Muscle of back (tissue), 11 donors: ENCODE results near the gene GLP1R. TPM values are rescaled to one million over a fixed set of nuclear protein-coding genes. Genes with fewer than 3 reads are reported as not detected.

Source experiments
- DNase-seq, 3 donors: peaks; one replicate each; pipeline versions ENCODE4 v3.0.0 to v3.0.0-alpha.2; 2013
- polyA plus RNA-seq, 10 donors: library from polyadenylated mRNA; unstranded; fragments of 120-200 nt; gene quantifications; one replicate each; pipeline ENCODE4 v1.2.1, GENCODE V29; 2013; ENCODE audit not compliant: insufficient read length in 10 of 10

Gene GLP1R
- polyA plus RNA-seq, 10 donors: 0.08 to 0.13 (median 0.09) TPM; not detected in 6

DNA sequence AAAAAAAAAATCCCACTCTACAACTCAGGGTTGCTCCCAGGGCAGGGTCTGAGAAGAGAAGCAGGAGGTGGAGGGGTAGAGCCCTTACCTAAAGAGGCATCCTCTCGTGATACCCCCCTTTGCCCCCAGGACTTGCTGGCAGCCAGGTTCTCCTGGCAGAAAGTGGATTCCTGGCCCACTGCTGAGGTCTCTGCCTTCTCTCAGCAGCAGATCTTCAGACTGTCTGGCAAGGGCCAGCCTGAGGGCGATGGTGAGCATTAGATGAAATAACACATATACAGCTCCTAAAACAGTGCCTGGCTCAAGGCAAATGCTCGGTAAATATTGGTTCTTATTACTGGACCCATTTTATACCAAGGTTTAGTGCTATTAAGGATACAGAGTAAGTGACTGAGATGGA is 4.8 kb upstream of the GLP1R start:
- no peak for DNase-seq

DNA sequence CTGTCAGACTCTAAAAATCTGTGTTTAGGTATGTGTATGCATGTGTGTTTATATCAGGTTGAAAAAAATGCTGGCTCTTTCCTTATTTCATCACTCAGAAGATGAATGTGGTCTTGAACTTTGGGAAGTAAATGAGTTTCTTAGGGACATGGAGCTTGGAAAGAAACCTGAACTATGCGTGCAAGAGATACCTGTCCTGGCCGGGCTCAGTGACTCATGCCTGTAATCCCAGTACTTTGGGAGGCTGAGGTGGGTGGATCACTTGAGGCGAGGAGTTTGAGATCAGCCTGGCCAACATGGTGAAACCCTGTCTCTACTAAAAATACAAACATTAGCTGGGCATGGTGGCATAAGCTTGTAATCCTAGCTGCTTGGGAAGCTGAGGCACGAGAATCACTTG is 4.4 kb upstream of the GLP1R start:
- no peak for DNase-seq

DNA sequence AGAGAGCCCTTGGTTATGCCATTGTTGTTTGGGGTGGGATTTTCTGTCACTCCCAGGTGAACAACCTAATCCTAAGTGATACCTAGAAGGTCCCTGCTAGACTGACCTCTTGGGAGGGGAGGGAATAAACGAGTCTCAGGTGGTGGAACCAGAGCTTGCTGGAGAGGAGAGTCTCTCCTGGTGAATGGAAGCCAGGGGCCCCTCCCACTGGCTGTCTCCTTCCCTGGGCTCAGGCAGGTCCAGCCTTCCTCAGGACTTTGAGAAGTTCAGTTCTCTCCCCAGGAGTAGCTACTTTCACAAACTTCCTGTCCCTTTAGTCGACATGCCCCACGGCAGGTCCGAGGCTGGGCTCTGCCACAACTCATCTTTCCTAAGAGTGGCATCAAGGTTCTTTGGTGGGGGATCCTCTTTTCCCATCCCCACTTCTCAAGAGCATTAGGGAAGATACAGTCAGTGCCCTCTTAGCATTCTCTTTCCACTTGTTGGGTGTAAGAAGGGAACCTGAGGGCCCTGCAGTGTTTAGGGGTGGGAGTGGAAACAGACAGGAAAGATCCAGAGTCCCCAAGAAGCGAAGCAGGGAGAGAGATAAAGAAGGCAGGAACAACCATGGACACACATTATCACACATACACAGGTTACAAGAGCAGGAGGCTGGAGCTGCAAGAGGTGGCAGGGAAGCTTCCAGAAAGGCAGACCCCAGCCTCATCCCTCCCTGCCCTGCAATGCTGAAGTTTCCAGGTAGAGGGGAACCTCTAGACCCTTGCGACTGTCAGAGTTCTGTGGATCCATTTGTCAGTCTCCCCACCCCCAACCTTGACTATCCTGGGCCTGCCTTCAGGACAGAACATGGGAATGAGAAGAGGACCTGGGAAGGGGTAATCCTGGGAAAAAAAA is 900 bp upstream of the GLP1R start:
- no peak for DNase-seq

DNA sequence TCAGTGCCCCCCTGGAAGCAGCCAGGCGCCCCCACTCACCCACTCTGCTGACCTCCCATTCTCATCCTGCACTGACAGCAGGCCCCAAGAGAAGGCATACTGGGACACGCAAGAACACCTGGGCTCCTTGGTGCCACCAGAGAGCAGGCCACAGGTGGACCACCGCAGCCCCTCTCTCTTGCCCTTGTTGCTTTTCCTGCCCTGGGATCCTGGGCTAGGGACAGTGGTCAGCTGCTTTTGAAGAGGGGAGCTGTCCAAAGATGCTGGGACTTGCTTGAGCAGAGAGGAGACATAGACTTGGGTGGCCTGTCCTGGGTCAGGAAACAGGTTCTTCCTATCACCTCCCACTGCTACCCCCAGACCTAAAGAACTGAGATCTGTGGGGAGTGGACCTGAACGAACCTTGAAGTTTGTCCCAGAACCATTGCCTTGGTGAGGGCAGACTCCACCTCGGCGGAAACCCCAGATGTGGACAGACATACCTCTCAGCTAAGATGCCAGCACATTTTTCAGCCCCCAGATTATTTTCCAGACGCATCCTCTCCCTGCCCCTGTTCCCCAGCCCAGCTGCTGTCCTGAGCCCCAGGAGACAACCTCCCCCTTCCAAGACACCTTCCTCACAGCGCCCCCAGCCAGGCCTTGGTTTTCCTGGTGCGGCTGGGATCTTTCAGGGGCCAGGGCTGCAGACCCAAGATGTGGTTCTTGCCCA is 1.1 kb downstream of the GLP1R start:
- no peak for DNase-seq

DNA sequence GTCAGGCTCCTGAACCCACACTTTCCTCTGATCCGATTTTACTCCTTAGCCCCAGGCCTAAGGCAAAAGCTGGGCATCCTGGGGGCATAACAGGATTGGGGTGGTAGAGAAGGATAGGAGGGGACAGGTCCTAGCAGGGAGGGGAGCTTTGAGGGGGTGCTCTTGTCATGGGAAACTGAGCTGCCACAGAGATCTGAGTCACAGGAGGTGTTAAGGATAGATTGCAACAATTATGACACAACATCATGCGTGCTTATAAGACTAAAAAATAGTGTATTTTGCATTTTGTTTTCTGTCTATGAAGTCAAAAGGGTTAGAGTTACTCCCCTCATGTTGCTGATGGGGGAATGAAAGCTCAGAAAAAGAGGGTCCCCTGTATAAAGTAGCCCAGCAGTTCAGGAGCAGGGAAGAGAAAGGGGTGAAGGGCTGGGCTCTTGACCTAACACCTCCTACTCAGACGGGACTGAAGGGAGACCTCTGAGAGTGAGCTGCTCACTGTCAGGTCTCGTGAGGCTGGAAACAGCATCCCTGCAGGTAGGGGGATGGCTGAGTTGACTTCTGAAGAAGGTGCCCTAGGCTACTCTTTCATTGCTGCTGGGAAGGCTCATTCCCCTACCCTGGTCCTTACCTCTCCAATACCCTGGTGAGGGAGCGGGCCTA is 2.0 kb downstream of the GLP1R start:
- no peak for DNase-seq

DNA sequence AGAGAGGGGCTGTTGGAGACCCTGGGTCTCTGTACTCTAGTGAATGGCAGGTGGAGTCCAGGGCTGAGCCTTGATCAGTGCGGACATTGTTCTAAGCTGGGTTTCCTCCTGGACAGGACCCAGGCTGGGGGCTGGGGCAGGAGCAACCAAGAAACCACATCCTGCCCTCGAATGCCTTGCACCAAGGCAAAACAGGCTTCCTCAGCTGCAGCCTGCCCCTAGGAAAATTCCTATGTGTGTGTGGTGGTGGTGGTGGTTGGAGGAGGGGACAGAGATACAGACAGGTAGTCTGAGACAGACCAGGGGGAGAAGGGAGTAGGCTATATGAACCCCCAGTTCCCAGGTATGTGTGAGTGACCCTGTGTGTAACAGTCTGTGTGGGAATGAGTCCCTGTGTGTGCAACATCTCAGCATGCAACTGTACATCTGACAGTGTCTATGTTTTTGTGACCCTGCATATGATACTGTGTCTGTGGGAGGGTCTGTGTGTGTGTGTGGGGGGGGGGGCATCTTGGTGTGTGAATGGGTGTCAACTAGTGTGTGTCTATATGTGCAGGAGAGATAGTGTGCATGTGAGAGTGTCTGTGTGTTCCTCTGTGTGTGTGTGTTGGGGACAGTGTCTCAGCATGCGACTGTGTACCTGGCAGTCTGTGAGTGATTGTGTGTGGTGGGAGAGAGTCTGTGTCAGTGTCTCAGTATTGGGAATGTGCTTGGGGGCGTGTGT is 3.0 kb downstream of the GLP1R start:
- no peak for DNase-seq

DNA sequence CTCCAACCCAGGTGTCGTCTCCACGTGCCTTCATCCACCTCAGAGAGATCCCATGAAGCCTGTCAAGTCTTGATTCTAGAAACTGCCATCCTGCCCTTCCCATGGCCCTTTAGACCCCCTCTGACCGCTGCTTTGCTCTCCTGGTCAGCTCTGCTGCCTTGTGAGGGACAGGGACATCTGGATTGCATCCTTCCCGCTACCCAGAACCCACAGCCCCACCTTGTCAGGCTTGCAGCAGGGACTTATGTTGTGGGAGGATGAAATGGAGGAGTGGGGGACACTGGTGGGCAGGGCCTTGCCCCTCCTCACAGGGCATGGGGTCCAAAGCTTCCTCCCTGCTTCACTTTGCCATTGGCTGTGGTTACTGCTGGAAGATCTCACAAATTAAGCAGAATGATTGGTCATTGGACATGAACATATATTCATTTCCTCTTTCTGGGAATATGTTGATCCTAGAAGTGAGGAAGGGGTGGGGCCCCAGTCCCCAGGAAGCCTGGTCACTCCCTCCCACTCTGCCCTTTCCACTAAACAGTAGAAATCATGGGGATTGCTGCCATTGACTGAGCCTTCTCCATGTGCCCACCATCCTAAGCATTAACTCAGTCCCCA is 4.5 kb downstream of the GLP1R start:
- DNase-seq: no peak

DNA sequence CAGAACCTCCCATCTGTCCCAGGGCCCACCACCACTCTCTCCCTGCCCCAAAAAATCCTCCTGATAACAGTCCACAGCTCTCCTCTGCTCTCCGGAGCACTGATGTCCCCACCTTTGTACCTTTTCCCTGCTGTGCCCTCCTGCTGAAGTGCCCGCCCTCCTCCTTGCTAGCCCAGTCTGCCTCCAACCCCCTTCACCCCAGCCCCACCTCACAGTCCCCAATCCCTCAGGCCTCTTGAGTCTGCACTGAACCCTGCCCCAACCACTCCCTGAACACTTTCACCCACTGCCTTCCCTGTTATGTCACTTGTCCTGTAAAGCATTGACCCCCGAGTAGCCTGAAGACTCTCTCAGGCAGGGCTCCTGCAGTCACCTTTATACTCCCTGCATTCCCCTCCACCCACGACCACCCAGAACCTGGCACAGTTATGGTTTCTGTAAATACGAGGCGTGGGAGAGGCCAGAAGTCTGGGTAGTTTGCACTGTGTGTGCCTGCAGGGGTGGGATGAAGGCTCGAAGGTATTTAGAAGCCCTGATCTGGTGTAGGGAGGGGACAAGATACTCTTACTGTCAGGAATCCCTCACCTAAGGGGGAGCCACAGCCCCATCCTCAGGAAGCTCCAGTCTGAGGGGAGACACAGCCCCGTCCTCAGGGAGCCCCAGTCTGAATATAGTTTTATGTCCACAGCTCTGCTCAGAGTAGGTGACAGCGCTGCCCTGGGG is 5.4 kb downstream of the GLP1R start:
- no peak for DNase-seq

DNA sequence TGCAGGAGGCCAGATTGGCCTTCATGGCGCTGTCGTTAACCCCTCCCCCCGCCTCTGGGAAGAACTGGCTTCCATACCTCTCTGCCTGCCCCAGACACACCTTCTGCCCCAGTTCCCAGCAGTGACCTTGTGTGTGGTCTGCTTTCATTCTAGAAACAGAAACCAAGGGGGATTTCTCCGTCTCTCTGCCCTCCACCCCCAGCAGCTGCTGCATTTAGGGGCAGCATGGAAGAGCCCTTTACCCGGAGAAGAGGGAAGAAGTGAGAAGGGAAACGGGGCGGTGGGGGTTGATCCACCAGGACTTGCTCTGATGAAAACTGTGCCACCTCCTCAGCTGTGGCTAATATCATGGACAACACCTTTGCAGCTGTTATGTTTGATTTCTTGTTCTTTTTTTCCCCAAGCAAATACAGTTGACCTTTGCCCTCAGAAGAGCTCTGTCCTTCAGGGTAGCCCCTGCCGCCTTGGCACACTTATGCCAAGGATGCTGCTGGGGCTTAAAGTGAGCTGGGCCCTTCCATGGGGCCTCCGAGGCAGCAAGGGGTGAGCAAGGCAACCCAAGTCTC is 6.1 kb downstream of the GLP1R start:
- DNase-seq: no peak

DNA sequence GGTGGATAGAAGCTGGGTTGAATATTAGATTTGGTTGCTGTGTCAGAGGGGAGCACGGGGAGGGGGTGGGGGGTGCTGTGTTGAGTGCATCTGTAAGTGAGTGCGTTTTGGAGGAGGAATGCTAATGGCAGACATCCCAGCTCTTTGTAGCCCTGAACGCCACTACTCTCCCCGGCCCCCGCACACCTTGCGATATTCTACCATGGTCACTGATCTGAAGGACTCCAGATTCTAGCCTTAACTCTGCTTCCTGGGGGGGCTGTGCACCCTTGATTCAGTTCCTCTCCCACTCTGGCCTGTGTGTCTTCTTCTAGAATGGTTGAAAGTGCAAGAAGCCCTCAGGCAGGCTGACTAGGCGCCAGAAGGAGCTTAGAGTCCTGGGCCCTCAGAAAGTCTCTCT is 7.1 kb downstream of the GLP1R start:
- DNase-seq: no peak

DNA sequence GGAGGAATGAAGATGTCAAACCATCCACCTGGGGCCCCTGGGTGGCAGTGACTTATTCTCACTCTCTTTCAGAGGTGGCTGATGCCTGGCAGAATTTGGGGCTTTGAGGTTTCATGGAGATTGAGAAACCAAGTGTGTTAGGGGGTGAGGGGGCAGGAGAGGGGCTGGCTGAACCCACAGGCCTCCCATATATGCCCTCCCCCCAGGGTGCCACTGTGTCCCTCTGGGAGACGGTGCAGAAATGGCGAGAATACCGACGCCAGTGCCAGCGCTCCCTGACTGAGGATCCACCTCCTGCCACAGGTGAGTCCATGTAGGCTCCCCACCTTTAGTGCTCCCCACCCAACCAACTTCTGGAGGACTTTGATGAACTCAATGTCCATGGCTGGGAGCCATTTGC is 7.6 kb downstream of the GLP1R start:
- DNase-seq: no peak

DNA sequence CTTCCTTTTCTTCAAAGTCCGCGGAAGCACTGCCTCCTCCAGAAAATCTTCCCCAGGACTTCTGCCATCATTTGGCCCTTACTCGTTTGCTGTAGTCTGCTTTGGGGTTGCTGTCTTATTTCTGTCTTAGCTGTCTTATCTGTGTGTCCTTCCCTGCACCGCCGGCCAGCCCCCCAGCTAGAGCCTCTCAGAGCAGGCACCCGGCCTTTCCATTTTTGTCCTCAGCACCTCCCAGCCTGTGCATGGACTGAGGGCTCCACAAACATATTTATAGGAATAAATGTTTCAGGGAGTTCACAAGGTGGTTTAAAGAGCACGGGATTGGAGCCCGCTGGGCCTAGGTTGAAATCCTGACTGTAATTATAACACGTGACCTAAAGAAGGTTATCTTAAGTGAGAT is 8.1 kb downstream of the GLP1R start:
- DNase-seq: no peak

DNA sequence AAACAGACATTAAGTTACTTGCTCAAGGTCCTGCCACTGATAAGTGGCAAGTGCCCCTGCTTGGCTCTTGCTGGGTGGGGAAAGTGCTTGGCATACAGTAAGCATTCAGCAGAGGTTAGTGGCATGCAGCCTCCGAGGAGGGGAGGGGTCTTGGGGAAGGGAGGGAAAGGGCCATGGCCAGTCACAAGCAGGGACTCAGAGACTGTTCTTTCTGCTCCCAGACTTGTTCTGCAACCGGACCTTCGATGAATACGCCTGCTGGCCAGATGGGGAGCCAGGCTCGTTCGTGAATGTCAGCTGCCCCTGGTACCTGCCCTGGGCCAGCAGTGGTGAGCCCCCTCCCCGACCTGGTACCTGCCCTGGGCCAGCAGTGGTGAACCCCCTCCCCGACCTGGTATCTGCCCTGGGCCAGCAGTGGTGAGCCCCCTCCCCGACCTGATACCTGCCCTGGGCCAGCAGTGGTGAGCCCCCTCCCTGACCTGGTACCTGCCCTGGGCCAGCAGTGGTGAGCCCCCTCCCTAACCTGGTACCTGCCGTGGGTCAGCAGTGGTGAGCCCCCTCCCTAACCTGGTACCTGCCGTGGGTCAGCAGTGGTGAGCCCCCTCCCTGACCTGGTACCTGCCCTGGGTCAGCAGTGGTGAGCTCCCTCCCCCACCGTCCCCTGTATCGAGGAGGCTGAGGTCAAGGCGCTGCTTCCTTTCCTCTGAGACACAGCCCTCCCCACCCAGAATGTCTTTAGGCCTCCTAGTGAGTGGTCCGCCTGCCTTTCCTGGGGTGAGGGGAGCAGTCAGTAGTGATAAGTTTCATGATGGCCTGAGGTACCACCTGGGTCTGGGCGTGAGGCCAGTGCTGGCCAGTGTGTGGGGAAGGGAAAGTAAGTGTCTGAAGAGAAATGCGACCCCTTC is 8.9 kb downstream of the GLP1R start:
- DNase-seq: no peak

DNA sequence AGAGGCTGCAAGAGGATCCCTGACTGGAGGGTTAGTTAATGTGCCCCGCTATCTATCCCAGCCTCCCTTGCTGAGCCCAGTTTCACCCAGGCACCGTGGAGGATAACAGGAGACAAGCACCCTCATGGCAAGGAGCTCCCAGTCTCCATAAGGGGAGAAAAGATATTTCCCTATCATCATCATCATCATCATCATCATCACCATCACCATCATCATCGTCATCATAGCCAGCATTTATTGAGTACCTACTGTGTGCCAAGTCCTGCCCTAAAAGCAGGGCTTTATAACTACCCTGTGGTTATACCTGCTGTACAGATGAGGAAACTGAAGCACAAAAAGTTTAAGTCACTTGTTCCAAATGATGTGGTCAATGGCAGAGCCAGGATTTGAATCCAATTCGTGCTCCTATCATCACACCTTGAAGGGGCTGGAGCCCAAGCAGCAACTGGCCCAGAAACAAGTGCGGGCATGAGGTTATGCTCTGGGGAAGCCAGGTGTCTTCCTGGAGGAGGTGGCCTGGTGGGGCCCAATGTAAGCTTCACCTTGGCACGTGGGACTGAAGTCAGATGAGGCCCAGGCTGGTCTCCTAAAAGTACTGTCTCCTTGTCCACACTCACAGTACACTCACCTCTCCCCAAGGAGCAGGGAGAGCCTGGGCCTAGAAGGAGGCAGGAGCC is 10.0 kb downstream of the GLP1R start:
- DNase-seq: no peak

DNA sequence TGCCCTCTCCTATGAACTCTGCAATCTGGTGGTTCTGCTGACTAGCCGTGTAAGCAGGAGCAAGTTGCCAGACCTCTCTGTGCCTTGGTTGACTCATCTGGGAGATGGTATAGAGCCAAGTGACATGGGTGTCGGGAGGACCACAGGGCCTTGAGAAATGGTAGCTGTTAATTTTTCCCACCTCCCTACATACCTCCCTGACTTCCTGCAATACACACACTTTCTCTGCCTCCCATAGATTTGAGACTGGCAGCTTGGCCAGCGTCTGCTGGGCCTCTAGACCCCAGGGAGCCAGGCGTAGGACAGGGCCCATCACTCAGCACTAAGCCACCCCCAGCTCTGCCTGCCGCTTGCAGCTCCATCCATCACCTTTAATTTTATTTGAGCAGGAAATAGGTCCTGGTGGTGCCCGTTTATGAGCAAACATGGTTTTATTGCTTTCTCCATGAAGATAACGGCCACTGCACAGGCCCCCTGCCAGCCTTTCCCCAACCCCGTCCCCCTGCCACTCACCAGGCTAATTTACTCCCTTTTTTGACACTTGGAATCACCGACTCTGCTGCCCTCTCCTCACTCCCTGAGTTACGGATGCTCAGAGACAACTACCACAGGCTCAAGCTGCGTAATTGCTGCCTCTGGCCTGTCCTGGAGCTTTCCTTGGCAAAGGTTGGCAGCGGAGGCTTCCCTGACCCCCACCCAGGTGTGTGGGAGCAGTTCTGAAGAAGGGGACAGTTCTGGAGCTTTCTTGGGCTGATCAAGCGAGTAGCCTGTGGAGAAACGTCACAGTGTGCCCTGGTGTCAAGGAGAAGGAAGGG is 11.1 kb downstream of the GLP1R start:
- DNase-seq: no peak

DNA sequence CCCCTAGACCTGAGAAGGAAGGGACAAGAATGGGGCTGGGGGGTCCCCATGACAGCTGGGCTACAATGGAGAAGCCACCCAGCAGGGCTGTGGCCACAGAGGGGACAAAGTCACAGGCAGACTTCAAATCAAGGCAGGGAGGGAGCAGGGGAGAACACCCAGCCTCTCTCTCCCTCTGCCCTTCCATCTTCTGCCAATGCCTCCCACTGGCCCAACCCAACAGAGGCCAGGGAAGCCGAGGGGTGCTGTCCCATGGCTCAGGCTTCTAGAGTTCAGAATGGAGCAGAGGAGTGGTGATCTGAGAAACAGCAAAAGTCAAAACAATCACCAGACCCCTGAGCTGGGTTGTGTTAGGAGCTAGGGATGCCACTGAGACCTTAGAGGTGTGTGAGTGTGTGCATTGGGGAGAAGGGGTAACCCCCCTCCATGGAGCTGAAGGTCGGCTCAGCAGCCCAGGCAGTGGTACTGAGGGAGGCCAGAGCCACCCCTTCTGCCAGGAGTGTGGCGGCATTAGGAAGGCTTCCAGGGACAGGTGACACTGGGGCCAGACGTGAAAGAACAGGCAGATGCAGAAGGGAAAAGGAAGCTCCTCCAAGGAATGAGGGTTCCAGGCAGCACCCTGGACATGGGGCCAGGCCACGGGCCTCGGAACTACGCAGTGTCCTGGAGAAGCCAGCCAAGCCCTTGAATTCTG is 12.0 kb downstream of the GLP1R start:
- no peak for DNase-seq

DNA sequence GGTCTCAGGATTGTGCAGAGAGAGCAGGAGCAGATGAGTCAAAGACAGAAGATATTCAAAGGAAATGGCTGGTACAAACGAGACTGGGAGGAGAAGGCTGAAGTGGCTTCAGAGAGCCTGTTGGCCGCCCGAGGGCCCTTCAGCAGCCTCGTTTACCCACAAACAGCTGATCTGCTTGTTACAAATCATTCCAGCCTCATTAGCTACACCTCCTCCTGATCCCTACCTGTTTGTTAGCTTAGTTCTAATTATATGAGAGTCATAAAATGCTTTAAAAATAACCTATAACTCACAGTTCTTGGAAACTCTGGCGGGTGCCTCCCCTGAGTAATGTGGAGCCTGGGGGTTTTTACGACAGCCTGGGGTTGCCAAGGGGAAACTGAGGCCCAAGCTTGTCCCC is 12.6 kb downstream of the GLP1R start:
- DNase-seq: no peak
